CD4-positive, alpha-beta memory T cell (primary cell): Measurements from ENCODE around the gene TARDBP. TPM values are rescaled to one million over a fixed set of nuclear protein-coding genes. Genes with fewer than 3 reads are reported as not detected.
"Not testable (repeated sequence)": the region's sequence is repeated elsewhere in the genome, so short reads cannot be mapped to it uniquely, and the experiment has no call there.

Experiments used
- CTCF ChIA-PET: fragments of 350-600 bp; sonication (Branson Sonifier 250); formaldehyde crosslinking; loops from one replicate; lab custom pipeline; 2021; ENCODE audit warnings: inconsistent platforms; ENCODE audit not compliant: partially characterized antibody; lab: Charles Lee
- POLR2A ChIA-PET: fragments of 350-600 bp; sonication (Branson Sonifier 250); formaldehyde crosslinking; loops from one replicate; lab custom pipeline; 2021; ENCODE audit not compliant: partially characterized antibody; lab: Charles Lee
- DNase-seq, 5 donors: peaks; one replicate each; pipeline versions ENCODE4 v3.0.0 to v3.0.0-alpha.2; 2020 to 2022; ENCODE audit warnings: mixed read lengths in 1 of 5
- H3K27ac ChIP-seq: one replicate; pipeline ENCODE4 v1.7.0; 2013; ENCODE audit warnings: low read depth, low read length
- H3K27me3 ChIP-seq: 2 replicates; pipeline ENCODE4 v1.7.0; 2013; ENCODE audit warnings: mild to moderate bottlenecking, low read length, moderate library complexity; ENCODE audit not compliant: insufficient read depth
- H3K36me3 ChIP-seq: 2 replicates; pipeline ENCODE4 v1.7.0; 2013; ENCODE audit warnings: mild to moderate bottlenecking, low read length, moderate library complexity; ENCODE audit not compliant: insufficient read depth
- H3K4me1 ChIP-seq: 2 replicates; pipeline ENCODE4 v1.7.0; 2013; ENCODE audit warnings: mild to moderate bottlenecking, low read length, moderate library complexity; ENCODE audit not compliant: insufficient read depth
- H3K4me3 ChIP-seq, 2 donors: one replicate each; pipeline ENCODE4 v1.7.0; 2013; ENCODE audit warnings: low read length in 2 of 2, mild to moderate bottlenecking in 1 of 2
- H3K9me3 ChIP-seq, 2 donors: one replicate each; pipeline ENCODE4 v1.7.0; 2013; ENCODE audit warnings: low read length in 2 of 2, control low read depth in 1 of 2; ENCODE audit not compliant: control insufficient read depth in 1 of 2
- H3K27ac Mint-ChIP-seq, 7 donors: one replicate each; pipeline ENCODE4 v1.8.0; 2020 to 2021; ENCODE audit warnings: mixed read lengths in 7 of 7, mild to moderate bottlenecking in 6 of 7, inconsistent platforms in 3 of 7, moderate library complexity in 3 of 7
- H3K27me3 Mint-ChIP-seq, 2 donors: one replicate each; pipeline ENCODE4 v1.8.0; 2020 to 2021; ENCODE audit warnings: mixed read lengths in 2 of 2
- H3K36me3 Mint-ChIP-seq, 2 donors: one replicate each; pipeline ENCODE4 v1.8.0; 2020 to 2021; ENCODE audit warnings: mixed read lengths in 2 of 2, inconsistent platforms in 1 of 2, mild to moderate bottlenecking in 1 of 2
- H3K4me1 Mint-ChIP-seq, 4 donors: one replicate each; pipeline ENCODE4 v1.8.0; 2020 to 2021; ENCODE audit warnings: mixed read lengths in 4 of 4, mild to moderate bottlenecking in 1 of 4
- H3K4me3 Mint-ChIP-seq, 8 donors: one replicate each; pipeline ENCODE4 v1.8.0; 2020 to 2021; ENCODE audit warnings: mixed read lengths in 8 of 8, mild to moderate bottlenecking in 7 of 8, moderate library complexity in 6 of 8, inconsistent platforms in 3 of 8
- H3K9me3 Mint-ChIP-seq, 8 donors: one replicate each; pipeline ENCODE4 v1.8.0; 2020 to 2021; ENCODE audit warnings: mixed read lengths in 8 of 8, mild to moderate bottlenecking in 5 of 8, inconsistent platforms in 3 of 8, moderate library complexity in 1 of 8
- intact Hi-C: fragments of 100-400 bp; cut with micrococcal nuclease; formaldehyde crosslinking; loops from one replicate; pipeline ENCODE4 v1.15.1; 2023
- polyA plus RNA-seq, 2 donors: library from polyadenylated mRNA; unstranded; fragments of 300-500 nt; fragmentation: Illumina TruSeq; gene quantifications; one replicate each; pipeline ENCODE4 v1.2.3, GENCODE V29; 2021
- total RNA-seq, 2 experiments: library from RNA; stranded (reverse); gene quantifications; one replicate each; pipeline ENCODE4 v1.2.3, GENCODE V29; 2021

TARDBP gene
- total and polyA plus RNA-seq, 4 experiments from 2014 or later: 54.0 to 195 (median 147) TPM

DNA sequence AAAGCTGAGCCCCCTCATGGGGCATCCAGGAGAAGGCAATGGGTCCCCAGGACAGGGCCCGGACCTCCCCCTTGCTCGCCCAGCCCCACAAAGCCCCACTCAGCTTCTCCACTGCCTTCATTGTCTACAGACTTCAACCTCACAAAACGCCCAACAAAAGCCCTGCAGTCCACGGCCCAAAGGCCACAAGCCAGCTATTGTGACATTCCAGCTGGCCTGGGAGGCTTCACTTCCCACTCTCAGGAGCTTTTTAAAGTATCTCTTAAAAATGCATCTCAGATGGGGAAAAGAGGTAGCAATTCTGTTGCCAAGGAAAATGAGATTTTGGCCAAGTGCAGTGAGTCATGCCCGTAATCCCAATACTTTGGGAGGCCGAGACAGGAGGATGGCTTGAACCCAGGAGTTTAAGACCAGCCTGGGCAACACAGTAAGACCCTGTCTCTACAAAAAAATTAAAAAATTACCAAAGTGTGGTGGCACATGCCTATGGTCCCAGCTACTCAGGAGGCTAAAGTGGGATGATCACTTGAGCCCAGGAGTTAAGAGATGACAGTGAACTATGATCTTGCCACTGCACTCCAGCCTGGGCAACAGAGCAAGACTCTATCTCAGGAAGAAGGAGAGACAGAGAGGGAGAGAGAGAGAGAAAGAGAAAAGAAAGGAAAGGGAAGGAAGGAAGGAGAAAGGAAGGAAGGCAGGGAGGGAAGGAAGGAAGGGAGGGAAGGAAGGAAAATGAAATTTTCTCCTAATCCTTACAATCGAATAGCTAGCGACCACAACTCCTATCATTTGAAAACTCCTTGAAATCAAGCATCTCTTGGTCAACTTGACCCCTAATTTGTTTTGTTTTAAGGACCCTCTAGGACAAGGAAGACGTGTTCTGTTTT is 31.4 kb upstream of the TARDBP start:
- Mint-ChIP-seq H3K9me3 (no peaks in the 10 kb centered on the region), H3K27ac (peak overlapping the region in 1 of 7 donors; percentile 62), H3K27me3 (peaks cover 16% of the 10 kb centered on the region in 2 donors), H3K36me3 (no peaks in the 10 kb centered on the region), H3K4me3 (no peak overlapping the region), H3K4me1 (peaks cover 0 to 8% (median 2%) of the 10 kb centered on the region in 4 donors)
- CTCF ChIA-PET: no interaction called here
- peaks cover 4% of the 10 kb centered on the region for H3K27me3 ChIP-seq
- no peak overlapping the region for H3K4me3 ChIP-seq
- H3K36me3 ChIP-seq: no peaks in the 10 kb centered on the region
- no peaks in the 10 kb centered on the region for H3K9me3 ChIP-seq
- H3K4me1 ChIP-seq: no peaks in the 10 kb centered on the region
- intact Hi-C loops: no loop called here
- H3K27ac ChIP-seq: no peak overlapping the region
- POLR2A ChIA-PET: no interaction called here
- DNase-seq: no peak

DNA sequence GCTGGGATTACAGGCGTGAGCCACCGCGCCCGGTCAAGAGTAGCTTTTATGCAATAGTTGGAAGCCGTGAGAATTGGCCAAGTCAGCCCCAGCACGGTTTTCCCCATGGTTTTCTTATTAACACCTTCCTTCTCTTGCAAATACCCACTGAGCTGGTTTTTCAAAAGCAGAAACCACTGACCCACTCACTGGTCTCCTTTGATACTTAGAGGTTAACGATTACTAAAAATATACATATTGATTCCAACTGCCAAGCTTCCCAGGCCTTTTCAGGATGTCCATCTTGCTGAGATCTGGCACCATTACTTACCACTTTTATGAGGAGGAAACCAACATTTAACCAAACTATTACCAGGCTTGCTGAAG is 25.9 kb upstream of the TARDBP start:
- peaks cover 0 to 10% (median under 1%) of the 10 kb centered on the region in 4 donors for H3K4me1 Mint-ChIP-seq
- CTCF ChIA-PET: no interaction called here
- Histone ChIP-seq H3K36me3 (no peaks in the 10 kb centered on the region), H3K4me3 (no peak overlapping the region), H3K4me1 (no peaks in the 10 kb centered on the region), H3K27me3 (no peaks in the 10 kb centered on the region), H3K9me3 (no peaks in the 10 kb centered on the region), H3K27ac (no peak overlapping the region)
- H3K27me3 Mint-ChIP-seq: peaks cover under 1 to 9% of the 10 kb centered on the region in 2 donors
- no peaks in the 10 kb centered on the region for H3K9me3 Mint-ChIP-seq
- intact Hi-C loops: no loop called here
- no peak overlapping the region for H3K27ac Mint-ChIP-seq
- POLR2A ChIA-PET: no interaction called here
- H3K36me3 Mint-ChIP-seq: no peaks in the 10 kb centered on the region
- no peak overlapping the region for H3K4me3 Mint-ChIP-seq
- DNase-seq: no peak

DNA sequence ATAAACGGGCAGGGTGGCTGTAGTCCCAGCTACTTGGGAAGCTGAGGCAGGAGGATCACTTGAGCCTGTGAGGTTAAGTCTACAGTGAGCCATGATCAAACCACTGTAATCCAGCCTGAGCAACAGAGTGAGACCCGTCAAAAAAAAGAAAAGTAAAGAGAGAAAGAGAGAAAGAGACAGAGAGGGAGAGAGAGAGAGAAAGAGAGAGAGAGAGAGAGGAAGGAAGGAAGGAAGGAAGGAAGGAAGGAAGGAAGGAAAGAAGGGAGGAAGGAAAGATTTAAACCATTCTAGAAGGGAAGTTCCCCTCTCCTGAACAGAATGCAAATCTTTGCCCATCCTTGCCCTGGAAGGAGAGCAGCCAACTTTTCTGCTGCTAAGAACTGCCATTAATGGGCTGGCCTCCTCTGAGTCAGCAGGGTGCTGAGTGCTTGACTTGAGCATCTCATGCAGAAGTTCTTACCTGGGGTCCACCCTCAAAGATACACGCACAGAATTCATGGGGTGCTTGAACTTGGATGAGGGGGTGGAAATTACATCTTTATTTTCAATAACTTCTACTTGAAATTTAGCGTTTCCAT is 24.5 kb upstream of the TARDBP start:
- no peaks in the 10 kb centered on the region for H3K9me3 ChIP-seq
- Mint-ChIP-seq H3K27ac (peak overlapping the region in 1 of 7 donors; percentile 8), H3K27me3 (peaks cover 0 to 9% of the 10 kb centered on the region in 2 donors), H3K4me3 (no peak overlapping the region), H3K36me3 (no peaks in the 10 kb centered on the region), H3K4me1 (peaks cover 0 to 10% (median under 1%) of the 10 kb centered on the region in 4 donors), H3K9me3 (no peaks in the 10 kb centered on the region)
- intact Hi-C loops: no loop called here
- ChIA-PET CTCF (no interaction called here), POLR2A (no interaction called here)
- no peaks in the 10 kb centered on the region for H3K27me3 ChIP-seq
- H3K27ac ChIP-seq: no peak overlapping the region
- H3K36me3 ChIP-seq: no peaks in the 10 kb centered on the region
- H3K4me3 ChIP-seq: no peak overlapping the region
- H3K4me1 ChIP-seq: no peaks in the 10 kb centered on the region
- DNase-seq: no peak

GRCh38 chr1:10989095-10989494 is 23.4 kb upstream of the TARDBP start:
- Mint-ChIP-seq H3K27ac (no peak overlapping the region), H3K9me3 (no peaks in the 10 kb centered on the region), H3K4me1 (peaks cover 0 to 10% (median under 1%) of the 10 kb centered on the region in 4 donors), H3K36me3 (no peaks in the 10 kb centered on the region), H3K27me3 (peaks cover 0 to 4% of the 10 kb centered on the region in 2 donors), H3K4me3 (no peak overlapping the region)
- no peak overlapping the region for H3K27ac ChIP-seq
- no peaks in the 10 kb centered on the region for H3K36me3 ChIP-seq
- no peak for DNase-seq
- ChIA-PET CTCF (no interaction called here), POLR2A (interaction anchor here (0.6 kb wide), 1 partner anchor 465 kb away, joined by 3 read pairs; no protein-coding TSS in a partner anchor)
- H3K9me3 ChIP-seq: no peaks in the 10 kb centered on the region
- no peaks in the 10 kb centered on the region for H3K4me1 ChIP-seq
- H3K27me3 ChIP-seq: no peaks in the 10 kb centered on the region
- intact Hi-C loops: no loop called here
- H3K4me3 ChIP-seq: no peak overlapping the region

DNA sequence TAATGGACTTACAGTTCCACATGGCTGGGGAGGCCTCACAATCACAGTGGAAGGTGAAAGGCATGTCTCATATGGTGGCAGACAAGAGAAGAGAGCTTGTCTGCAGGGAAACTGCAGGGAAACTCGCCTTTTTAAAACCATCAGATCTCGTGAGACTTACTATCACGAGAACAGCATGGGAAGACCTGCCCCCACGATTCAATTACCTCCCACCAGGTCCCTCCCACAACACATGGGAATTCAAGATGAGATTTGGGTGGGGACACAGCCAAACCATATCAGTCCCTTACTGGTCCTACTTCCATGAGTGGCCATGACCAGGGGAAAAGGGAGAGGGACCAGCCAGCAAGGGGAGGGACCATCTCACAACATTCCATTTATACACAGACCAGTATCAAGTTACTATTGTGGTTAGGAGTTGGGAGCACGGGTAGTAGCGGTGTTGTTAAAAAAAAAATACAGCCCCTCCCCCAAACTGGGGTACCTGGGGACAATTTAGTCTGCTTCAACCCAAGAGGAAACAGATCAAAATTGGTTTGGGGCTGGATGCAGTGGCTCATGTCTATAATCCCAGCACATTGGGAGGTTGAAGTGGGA is 22.4 kb upstream of the TARDBP start:
- H3K9me3 ChIP-seq, H3K4me3 ChIP-seq, H3K27me3 Mint-ChIP-seq, H3K27ac Mint-ChIP-seq, DNase-seq, H3K36me3 ChIP-seq, H3K27ac ChIP-seq, intact Hi-C loops, CTCF ChIA-PET, H3K9me3 Mint-ChIP-seq, H3K27me3 ChIP-seq, H3K4me3 Mint-ChIP-seq, H3K4me1 ChIP-seq, H3K36me3 Mint-ChIP-seq: not testable (repeated sequence)
- POLR2A ChIA-PET: interaction anchor here (0.7 kb wide), 1 partner anchor 37 kb away, joined by 3 read pairs; no protein-coding TSS in a partner anchor
- H3K4me1 Mint-ChIP-seq: peaks cover 0 to 10% (median under 1%) of the 10 kb centered on the region in 4 donors

- no peaks in the 10 kb centered on the region for H3K9me3 Mint-ChIP-seq
- H3K27ac ChIP-seq: no peak overlapping the region
- intact Hi-C loops: no loop called here
- H3K4me1 ChIP-seq: no peaks in the 10 kb centered on the region
- no peaks in the 10 kb centered on the region for H3K36me3 Mint-ChIP-seq
- DNase-seq: no peak
- CTCF ChIA-PET: no interaction called here
- no peak overlapping the region for H3K4me3 ChIP-seq
- H3K27me3 ChIP-seq: no peaks in the 10 kb centered on the region
- POLR2A ChIA-PET: interaction anchor here (0.7 kb wide), 1 partner anchor 36 kb away, joined by 3 read pairs; no protein-coding TSS in a partner anchor
- H3K27me3 Mint-ChIP-seq: peaks cover 0 to 3% of the 10 kb centered on the region in 2 donors
- H3K4me1 Mint-ChIP-seq: peaks cover 0 to 9% (median under 1%) of the 10 kb centered on the region in 4 donors
- H3K27ac Mint-ChIP-seq: no peak overlapping the region
- no peaks in the 10 kb centered on the region for H3K9me3 ChIP-seq
- no peak overlapping the region for H3K4me3 Mint-ChIP-seq
- no peaks in the 10 kb centered on the region for H3K36me3 ChIP-seq
Measured at GRCh38 chr1:10990828-10991227, 21.6 kb upstream of the TARDBP start.

DNA sequence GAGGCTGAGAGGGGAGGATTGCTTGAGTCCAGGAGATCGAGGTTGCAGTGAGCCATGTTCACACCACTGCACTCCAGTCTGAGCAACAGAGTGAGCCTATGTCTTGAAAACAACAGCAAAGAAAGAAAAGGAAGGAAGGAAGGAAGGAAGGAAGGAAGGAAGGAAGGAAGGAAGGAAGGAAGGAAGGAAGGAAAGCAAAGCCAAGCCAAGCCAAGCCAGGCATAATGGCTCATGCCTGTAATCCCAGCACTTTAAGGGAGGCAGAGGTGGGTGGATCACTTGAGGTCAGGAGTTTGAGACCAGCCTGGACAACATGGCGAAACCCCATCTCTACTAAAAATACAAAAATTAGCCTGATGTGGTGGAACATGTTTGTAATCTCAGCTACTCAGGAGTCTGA is 20.4 kb upstream of the TARDBP start:
- H3K9me3 Mint-ChIP-seq, H3K4me3 Mint-ChIP-seq, H3K4me3 ChIP-seq, intact Hi-C loops, H3K9me3 ChIP-seq, H3K36me3 Mint-ChIP-seq, H3K27ac ChIP-seq, H3K27me3 Mint-ChIP-seq, DNase-seq, POLR2A ChIA-PET, H3K27ac Mint-ChIP-seq, CTCF ChIA-PET, H3K27me3 ChIP-seq, H3K36me3 ChIP-seq, H3K4me1 ChIP-seq, H3K4me1 Mint-ChIP-seq: not testable (repeated sequence)
